Muscle of leg (tissue), 11 donors: ENCODE results near the gene TH. TPM values are rescaled to one million over a fixed set of nuclear protein-coding genes. Genes with fewer than 3 reads are reported as not detected.
"Not testable (repeated sequence)": the region's sequence is repeated elsewhere in the genome, so short reads cannot be mapped to it uniquely, and the experiment has no call there.

Experiments
- DNase-seq: peaks from one replicate; pipeline ENCODE4 v3.0.0; 2013
- H3K27ac ChIP-seq: one replicate; pipeline ENCODE4 v1.5.1; 2013; ENCODE audit warnings: mild to moderate bottlenecking, low read length, control low read depth
- H3K27me3 ChIP-seq: one replicate; pipeline ENCODE4 v1.6.1; 2013; ENCODE audit warnings: low read length; ENCODE audit not compliant: control insufficient read depth, insufficient read depth
- H3K36me3 ChIP-seq: one replicate; pipeline ENCODE4 v1.6.1; 2013; ENCODE audit warnings: low read length; ENCODE audit not compliant: control insufficient read depth, insufficient read depth
- H3K4me1 ChIP-seq: one replicate; pipeline ENCODE4 v1.6.1; 2013; ENCODE audit warnings: low read length; ENCODE audit not compliant: control insufficient read depth, insufficient read depth
- H3K4me3 ChIP-seq: one replicate; pipeline ENCODE4 v1.5.1; 2013; ENCODE audit warnings: low read length, control low read depth
- H3K9me3 ChIP-seq: replicated peaks from 2 replicates; pipeline ENCODE4 v1.6.1; 2013; ENCODE audit warnings: low read depth, low read length; ENCODE audit not compliant: control insufficient read depth
- WGBS: methylation state at CpG from one replicate; pipeline ENCODE4 v1.1.5; 2013; ENCODE audit warnings: missing lambda C conversion rate; ENCODE audit not compliant: insufficient coverage; 5-methylcytosine and 5-hydroxymethylcytosine counted together
- polyA plus RNA-seq, 8 donors: library from polyadenylated mRNA; unstranded; fragments of 120-200 nt; gene quantifications; one replicate each; pipeline versions ENCODE4 v1.2.1 to v1.2.3, GENCODE V29; 2013; ENCODE audit warnings: inconsistent platforms in 1 of 8, low replicate concordance in 1 of 8; ENCODE audit not compliant: insufficient read length in 8 of 8, insufficient read depth in 1 of 8
- total RNA-seq: library from RNA; stranded (reverse); fragments of 120-200 nt; gene quantifications from one replicate; pipeline ENCODE4 v1.2.4, GENCODE V29; 2013

The TH gene
- total and polyA plus RNA-seq, 9 donors = 0.33 to 1.2 (median 0.58) TPM

DNA sequence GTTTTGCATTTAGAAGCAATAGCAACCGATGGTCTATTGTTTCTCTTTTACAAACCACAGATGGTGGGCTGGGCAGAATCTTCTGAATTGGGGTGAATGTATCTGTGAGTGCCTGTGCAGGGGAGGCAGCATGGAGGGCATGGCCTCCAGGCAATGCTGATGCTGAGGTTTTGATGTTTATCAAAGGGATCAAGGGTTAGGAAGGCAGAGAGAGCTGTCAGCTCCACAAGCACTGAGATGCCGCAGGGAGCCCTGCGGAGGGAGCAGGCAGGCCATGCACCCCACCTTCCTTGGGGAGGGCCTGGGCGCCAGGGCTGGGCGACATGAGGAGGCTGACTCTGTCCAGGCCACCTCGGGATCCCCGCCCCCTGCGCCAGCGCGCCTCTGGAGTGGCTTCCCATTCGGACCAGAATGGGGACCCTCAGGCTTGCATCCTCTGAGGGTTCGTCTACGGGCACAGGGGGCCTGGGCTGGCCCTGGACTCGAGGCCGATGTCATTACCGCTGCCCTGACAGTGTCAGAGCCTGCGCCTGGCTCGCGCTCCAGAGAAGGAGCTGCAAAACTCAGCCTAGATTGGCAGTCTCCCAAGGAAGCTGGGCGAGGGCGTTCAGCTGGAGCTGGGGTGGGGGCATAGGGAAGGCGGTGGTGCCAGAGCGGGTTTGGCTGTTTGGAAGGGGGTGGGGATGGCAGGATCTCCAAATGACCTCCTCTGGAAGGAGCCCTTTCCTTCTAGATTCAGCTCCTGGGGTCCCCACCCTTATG lies 13.9 kb upstream of the TH start:
- DNase-seq = no peak
- no peak overlapping the region for H3K4me3 ChIP-seq
- H3K27ac ChIP-seq = no peak overlapping the region
- no peaks in the 10 kb centered on the region for H3K36me3 ChIP-seq
- no peaks in the 10 kb centered on the region for H3K9me3 ChIP-seq
- peaks cover 27% of the 10 kb centered on the region for H3K27me3 ChIP-seq
- WGBS = 77% methylated on average over 18 of the region's 23 CpGs
- H3K4me1 ChIP-seq = peaks cover 9% of the 10 kb centered on the region

DNA sequence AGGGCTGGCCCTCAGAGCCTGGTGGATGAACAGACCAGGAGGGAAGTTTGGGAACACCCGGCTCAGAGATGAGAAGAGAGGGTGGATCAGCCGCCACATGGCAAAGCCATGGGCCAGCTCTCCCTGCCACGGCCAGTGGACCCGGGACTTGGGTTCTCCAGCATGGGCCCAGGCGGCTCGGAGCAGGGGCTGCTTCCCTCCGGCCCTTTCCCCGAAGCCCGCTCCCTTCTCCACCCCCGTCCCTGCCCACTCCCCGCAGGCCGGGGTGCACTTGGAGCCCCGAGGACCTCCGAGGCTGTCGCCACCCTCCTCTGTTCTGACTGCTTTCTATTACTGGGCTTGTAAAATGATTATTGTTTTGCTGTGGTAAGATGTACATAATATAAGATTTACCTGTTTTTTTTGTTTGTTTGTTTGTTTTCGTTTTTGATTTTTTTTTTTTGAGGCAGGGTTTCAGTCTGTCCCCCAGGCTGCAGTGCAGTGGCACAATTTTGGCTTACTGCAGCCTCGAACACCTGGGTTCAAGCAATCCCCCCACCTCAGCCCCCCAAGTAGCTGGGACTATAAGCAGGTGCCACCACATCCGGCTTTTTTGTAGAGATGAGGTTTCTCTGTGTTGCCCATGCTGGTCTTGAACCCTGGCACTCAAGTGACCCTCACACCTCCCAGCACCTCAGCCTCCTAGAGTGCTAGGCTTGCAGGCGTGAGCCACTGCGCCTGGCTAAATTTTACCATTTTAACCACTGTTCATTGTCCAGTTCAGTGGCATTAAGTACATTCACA lies 11.3 kb upstream of the TH start:
- H3K9me3 ChIP-seq = no peaks in the 10 kb centered on the region
- WGBS = 75% methylated on average over 7 of the region's 20 CpGs
- no peak overlapping the region for H3K4me3 ChIP-seq
- H3K4me1 ChIP-seq = no peaks in the 10 kb centered on the region
- H3K36me3 ChIP-seq = no peaks in the 10 kb centered on the region
- H3K27me3 ChIP-seq = peaks cover 31% of the 10 kb centered on the region
- H3K27ac ChIP-seq = no peak overlapping the region
- no peak for DNase-seq

DNA sequence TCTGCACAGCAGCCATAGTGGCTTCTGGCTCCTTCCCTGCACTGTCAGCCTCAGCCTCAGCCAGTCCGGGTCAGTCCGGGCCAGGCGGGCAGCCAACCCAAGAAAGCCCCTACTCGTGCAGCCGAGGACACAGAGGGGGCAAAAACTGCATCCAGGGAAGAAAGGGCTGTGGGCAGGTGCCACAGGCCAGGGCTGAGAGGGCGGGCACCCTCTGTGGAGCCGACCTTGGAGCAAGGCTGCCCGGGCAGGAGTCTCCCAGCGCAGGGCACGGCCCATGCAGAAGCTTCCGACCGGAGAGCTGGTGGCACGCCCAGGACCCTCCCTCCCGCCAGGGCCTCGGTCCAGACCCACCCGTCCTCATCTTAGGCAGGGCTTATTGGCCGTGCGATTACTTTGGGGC lies 10.5 kb upstream of the TH start:
- 63% methylated on average over 18 of the region's 18 CpGs for WGBS
- no peak for DNase-seq
- Histone ChIP-seq H3K36me3 (no peaks in the 10 kb centered on the region), H3K9me3 (no peaks in the 10 kb centered on the region), H3K4me3 (no peak overlapping the region), H3K4me1 (no peaks in the 10 kb centered on the region), H3K27me3 (peaks cover 31% of the 10 kb centered on the region), H3K27ac (no peak overlapping the region)

DNA sequence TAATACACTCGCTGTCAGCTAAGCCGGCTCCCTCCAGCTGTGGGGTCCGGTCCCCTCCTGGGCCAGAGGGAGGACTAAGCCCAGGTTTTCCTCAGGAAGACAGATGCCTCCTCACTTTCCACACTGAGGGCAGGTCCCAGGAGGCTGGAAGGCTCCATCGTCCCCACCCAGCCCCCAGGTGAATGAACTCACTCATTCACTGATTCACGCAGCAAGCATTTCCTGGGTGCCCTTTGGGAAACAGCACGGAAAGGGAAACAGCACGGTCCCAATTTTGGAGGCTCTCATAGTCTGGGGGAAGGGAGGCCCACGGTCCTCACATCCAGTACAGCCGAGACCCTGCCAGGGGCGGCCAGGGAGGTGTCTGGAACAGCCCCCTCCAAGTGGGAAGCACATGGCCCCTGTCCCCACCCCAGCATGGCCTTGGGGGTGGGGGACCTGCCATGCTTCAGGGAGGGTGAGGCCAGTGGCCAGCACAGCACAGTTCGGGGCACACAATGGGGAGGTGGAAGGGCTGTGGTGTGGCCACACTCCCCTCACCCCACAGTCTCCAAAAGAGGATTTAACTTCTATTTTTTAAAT lies 9.3 kb upstream of the TH start:
- no peak for DNase-seq
- WGBS = 52% methylated on average over 5 of the region's 11 CpGs
- Histone ChIP-seq H3K4me3 (no peak overlapping the region), H3K27ac (no peak overlapping the region), H3K36me3 (no peaks in the 10 kb centered on the region), H3K9me3 (no peaks in the 10 kb centered on the region), H3K4me1 (no peaks in the 10 kb centered on the region), H3K27me3 (peaks cover 28% of the 10 kb centered on the region)

DNA sequence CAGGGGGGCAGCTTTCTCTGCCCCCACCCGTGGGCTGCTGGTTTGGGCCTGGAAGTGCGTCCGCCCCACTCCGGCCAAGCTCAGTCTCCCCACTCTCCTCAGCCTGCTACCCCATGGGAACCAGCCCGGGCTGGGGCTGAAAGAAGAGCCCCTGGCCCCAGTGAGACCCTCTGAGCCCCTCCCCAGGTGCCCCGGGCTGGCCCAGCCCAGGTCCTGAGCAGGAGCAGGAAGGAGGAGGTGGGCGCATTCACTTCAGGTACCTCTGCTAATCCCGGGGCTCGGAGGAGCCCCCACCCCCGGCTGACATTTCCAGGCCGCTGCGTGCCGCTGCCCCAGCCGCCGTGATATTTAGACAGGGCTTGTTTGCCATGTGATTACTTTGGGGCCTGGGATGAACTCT lies 8.7 kb upstream of the TH start:
- Histone ChIP-seq H3K4me1 (no peaks in the 10 kb centered on the region), H3K4me3 (no peak overlapping the region), H3K36me3 (no peaks in the 10 kb centered on the region), H3K27me3 (peaks cover 23% of the 10 kb centered on the region), H3K9me3 (no peaks in the 10 kb centered on the region), H3K27ac (no peak overlapping the region)
- WGBS = 77% methylated on average over 4 of the region's 15 CpGs
- DNase-seq = no peak

DNA sequence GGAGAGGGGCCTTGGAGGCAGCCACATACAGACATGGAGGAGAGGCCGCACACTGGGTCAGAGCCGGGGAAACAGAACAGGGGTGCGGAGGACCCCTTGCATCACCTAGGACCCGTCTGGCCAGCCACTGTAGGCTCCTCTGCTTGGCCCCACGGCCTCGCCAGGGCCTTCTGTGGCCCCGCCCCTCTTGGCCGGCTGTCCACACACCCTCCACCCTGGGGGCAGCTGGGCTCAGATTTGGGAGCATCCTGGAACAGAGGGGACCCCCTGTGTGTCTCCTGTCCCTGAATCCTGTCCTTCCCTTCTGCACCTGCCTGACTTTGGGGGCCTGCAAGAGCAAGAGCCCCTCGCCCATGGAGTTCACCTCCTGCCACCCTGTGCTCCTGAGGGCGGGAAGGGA lies 7.9 kb upstream of the TH start:
- Histone ChIP-seq H3K9me3 (no peaks in the 10 kb centered on the region), H3K4me1 (no peaks in the 10 kb centered on the region), H3K4me3 (no peak overlapping the region), H3K27ac (no peak overlapping the region), H3K36me3 (no peaks in the 10 kb centered on the region), H3K27me3 (peaks cover 16% of the 10 kb centered on the region)
- DNase-seq = no peak
- WGBS = 77% methylated on average over 10 of the region's 10 CpGs

DNA sequence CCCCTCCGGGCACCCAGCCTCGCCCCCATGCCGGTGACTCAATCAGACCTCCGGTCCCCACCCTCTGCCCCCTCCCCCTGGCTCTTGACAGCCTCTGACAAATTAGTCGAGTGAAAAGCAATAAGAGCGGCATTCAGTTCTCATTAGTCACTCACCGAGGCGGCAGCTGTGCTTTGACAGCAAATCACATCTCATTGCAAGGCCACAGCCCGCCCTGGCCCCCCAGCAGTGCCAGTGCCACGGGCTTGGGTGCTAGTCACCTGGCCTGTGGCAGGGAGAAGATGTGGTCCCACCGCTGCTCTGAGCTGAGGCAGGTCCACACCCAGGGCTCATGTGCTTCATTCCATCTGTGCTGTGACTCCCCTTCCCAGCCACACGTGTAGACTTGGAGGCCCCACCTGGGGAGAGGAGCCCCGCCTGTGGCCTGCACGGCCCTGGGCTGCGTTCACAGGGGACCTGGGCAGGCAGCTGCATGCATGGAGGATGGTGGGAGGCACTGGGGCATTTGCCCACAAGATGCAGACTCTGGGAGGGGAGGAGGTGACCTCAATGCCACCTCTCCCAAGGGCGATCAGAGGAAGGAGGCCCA lies 7.4 kb upstream of the TH start:
- Histone ChIP-seq H3K27me3 (peaks cover 11% of the 10 kb centered on the region), H3K27ac (no peak overlapping the region), H3K4me1 (no peaks in the 10 kb centered on the region), H3K4me3 (no peak overlapping the region), H3K36me3 (no peaks in the 10 kb centered on the region), H3K9me3 (no peaks in the 10 kb centered on the region)
- DNase-seq = no peak
- WGBS = 47% methylated on average over 14 of the region's 16 CpGs

DNA sequence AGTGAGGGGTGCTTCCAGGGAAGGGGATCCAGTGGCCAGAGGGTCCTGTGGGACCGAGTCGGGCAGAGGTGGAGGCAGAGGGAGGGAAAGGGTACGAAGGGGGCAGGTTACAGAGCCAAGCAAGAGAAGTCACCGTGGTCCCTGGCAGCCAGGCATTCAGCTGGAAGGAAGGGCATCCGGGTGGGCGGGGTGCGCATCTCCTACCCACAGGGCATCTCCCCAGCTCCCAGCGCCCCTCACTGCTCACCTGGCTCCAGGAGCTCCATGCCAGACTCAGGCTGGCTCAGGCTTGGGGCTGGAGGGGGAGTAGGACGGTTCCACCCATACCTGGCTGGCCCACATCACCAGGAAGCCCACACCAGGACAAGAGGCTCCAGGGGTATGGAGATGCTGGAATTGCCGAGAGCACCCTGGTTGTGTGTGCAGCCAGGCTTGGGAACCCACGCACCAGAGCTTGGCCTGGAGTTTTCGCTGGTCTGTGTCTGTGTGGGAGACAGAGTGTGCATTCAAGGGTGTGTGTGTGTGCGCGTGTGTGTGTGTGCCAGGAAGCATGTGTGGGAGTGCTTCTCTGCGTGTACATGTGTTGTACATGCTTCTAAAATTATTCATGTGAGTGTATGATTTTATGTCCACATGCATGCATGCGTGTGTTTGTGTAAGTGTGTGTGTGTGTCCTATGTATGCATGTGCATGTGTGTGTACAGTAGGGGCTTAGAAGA lies 6.6 kb upstream of the TH start:
- H3K27me3 ChIP-seq = peaks cover 11% of the 10 kb centered on the region
- WGBS = 72% methylated on average over 9 of the region's 16 CpGs
- not testable (repeated sequence) for DNase-seq, H3K9me3 ChIP-seq, H3K27ac ChIP-seq, H3K4me3 ChIP-seq, H3K4me1 ChIP-seq, H3K36me3 ChIP-seq

DNA sequence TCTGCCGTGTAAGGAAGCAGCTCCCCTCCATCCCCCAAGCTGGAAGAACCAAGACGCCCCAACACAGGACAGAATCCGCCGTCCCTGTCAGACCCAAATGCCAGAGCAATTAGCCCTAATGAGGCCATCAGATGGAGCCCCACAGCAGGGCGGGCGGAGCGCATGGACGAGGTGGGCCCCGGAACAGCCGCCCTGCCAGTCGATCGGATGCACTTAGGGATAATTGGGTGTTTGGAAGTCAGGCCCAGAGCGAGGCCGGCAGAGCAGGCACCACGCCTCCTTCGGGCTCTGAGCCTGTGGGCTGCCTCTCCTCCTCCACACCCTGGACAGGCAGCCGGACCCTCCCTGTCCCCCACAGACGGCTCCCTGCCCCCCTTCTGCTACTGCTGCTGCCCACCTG lies 5.5 kb upstream of the TH start:
- 14% methylated on average over 11 of the region's 18 CpGs for WGBS
- no peaks in the 10 kb centered on the region for H3K9me3 ChIP-seq
- no peak for DNase-seq
- H3K27me3 ChIP-seq = peaks cover 9% of the 10 kb centered on the region
- no peaks in the 10 kb centered on the region for H3K4me1 ChIP-seq
- H3K27ac ChIP-seq = no peak overlapping the region
- no peaks in the 10 kb centered on the region for H3K36me3 ChIP-seq
- no peak overlapping the region for H3K4me3 ChIP-seq
